Right forelimb (tissue), 1 donor: ENCODE measurements around the gene MYH3.

ENCODE experiments used
- DNase-seq: peaks from one replicate; pipeline ENCODE4 v3.0.0-alpha.2; 2018

Gene MYH3

GRCh38 chr17:10613775-10614513 lies 43.2 kb downstream of the MYH3 start:
- DNase-seq, result no peak

- no peak for DNase-seq
Measured at GRCh38 chr17:10612957-10613744, 44.0 kb downstream of the MYH3 start.

- no peak for DNase-seq
Measured at GRCh38 chr17:10610884-10611283, 46.2 kb downstream of the MYH3 start.

- no peak for DNase-seq
Measured at GRCh38 chr17:10608244-10608643, 48.9 kb downstream of the MYH3 start.

GRCh38 chr17:10606110-10606509 lies 51.0 kb downstream of the MYH3 start:
- DNase-seq, result no peak

GRCh38 chr17:10605221-10605783 lies 51.8 kb downstream of the MYH3 start:
- DNase-seq, result no peak

GRCh38 chr17:10604521-10604920 lies 52.6 kb downstream of the MYH3 start:
- DNase-seq, result no peak

- DNase-seq, result no peak
Measured at GRCh38 chr17:10603931-10604330, 53.2 kb downstream of the MYH3 start.

- DNase-seq, result no peak
Measured at GRCh38 chr17:10600571-10600970, 56.5 kb downstream of the MYH3 start.

- DNase-seq, result no peak
Measured at GRCh38 chr17:10598621-10599020, 58.5 kb downstream of the MYH3 start.

GRCh38 chr17:10589553-10590145 lies 67.5 kb downstream of the MYH3 start:
- no peak for DNase-seq

- no peak for DNase-seq
Measured at GRCh38 chr17:10585529-10585928, 71.6 kb downstream of the MYH3 start.

- no peak for DNase-seq
Measured at GRCh38 chr17:10583834-10584233, 73.3 kb downstream of the MYH3 start.

GRCh38 chr17:10579270-10579669 lies 77.8 kb downstream of the MYH3 start:
- DNase-seq, result no peak
